ENCODE measurements around the gene STAT2.
"Not testable (repeated sequence)": the region's sequence is repeated elsewhere in the genome, so short reads cannot be mapped to it uniquely, and the experiment has no call there.

Gene STAT2

GRCh38 chr12:56330936-56331490 lies 28.9 kb downstream of the STAT2 start:
- no peak for DNase-seq (ENCODE audit: low read depth in 2 of 2)

- DNase-seq (ENCODE audit: low read depth in 2 of 2), result no peak
These were observed 33.4 kb downstream of the STAT2 start for GRCh38 chr12:56326533-56326932.

GRCh38 chr12:56326126-56326525 lies 33.8 kb downstream of the STAT2 start:
- DNase-seq (ENCODE audit: low read depth in 2 of 2), result no peak

- no peak for DNase-seq (ENCODE audit: low read depth in 2 of 2)
These were observed 35.7 kb downstream of the STAT2 start for GRCh38 chr12:56324206-56324605.

GRCh38 chr12:56321610-56322009 lies 38.3 kb downstream of the STAT2 start:
- DNase-seq (ENCODE audit: low read depth in 2 of 2), result not testable (repeated sequence)

- DNase-seq (ENCODE audit: low read depth in 2 of 2), result no peak
These were observed 38.9 kb downstream of the STAT2 start for GRCh38 chr12:56321027-56321426.

- DNase-seq (ENCODE audit: low read depth in 2 of 2), result no peak
These were observed 42.2 kb downstream of the STAT2 start for GRCh38 chr12:56317675-56318074.

- peak; percentile 82 to 84 for DNase-seq (ENCODE audit: low read depth in 2 of 2)
These were observed 44.1 kb downstream of the STAT2 start, which contains the start of gene CNPY2 for GRCh38 chr12:56315622-56316473. CNPY2 (minus strand) TSS chr12:56315988; CDS start chr12:56315217, 771 bp downstream.

- DNase-seq (ENCODE audit: low read depth in 2 of 2), result no peak
These were observed 44.7 kb downstream of the STAT2 start for GRCh38 chr12:56315249-56315621.

- no peak for DNase-seq (ENCODE audit: low read depth in 2 of 2)
These were observed 48.9 kb downstream of the STAT2 start for GRCh38 chr12:56311003-56311402.

GRCh38 chr12:56308714-56309113 lies 51.2 kb downstream of the STAT2 start:
- DNase-seq (ENCODE audit: low read depth in 2 of 2), result no peak

- no peak for DNase-seq (ENCODE audit: low read depth in 2 of 2)
These were observed 52.5 kb downstream of the STAT2 start for GRCh38 chr12:56307221-56307965.

GRCh38 chr12:56304872-56305590 lies 54.9 kb downstream of the STAT2 start:
- DNase-seq (ENCODE audit: low read depth in 2 of 2), result no peak

GRCh38 chr12:56304276-56304675 lies 55.6 kb downstream of the STAT2 start:
- DNase-seq (ENCODE audit: low read depth in 2 of 2), result no peak

- DNase-seq (ENCODE audit: low read depth in 2 of 2), result no peak
These were observed 59.1 kb downstream of the STAT2 start for GRCh38 chr12:56300644-56301464.

- peak; percentile 93 to 94 for DNase-seq (ENCODE audit: low read depth in 2 of 2)
These were observed 59.9 kb downstream of the STAT2 start, which contains the start of gene CS for GRCh38 chr12:56299853-56300643. CS (minus strand) TSS chr12:56300330; CDS start chr12:56300201, 129 bp downstream.

- no peak for DNase-seq (ENCODE audit: low read depth in 2 of 2)
These were observed 60.5 kb downstream of the STAT2 start for GRCh38 chr12:56299308-56299852.

- DNase-seq (ENCODE audit: low read depth in 2 of 2), result no peak
These were observed 61.1 kb downstream of the STAT2 start for GRCh38 chr12:56298828-56299227.

- no peak for DNase-seq (ENCODE audit: low read depth in 2 of 2)
These were observed 62.5 kb downstream of the STAT2 start for GRCh38 chr12:56297400-56297799.

GRCh38 chr12:56296295-56296694 lies 63.6 kb downstream of the STAT2 start:
- no peak for DNase-seq (ENCODE audit: low read depth in 2 of 2)
